Ascending aorta (tissue), 2 donors: Measurements from ENCODE around the gene PSMB9. TPM values are rescaled to one million over a fixed set of nuclear protein-coding genes. Genes with fewer than 3 reads are reported as not detected.
"Not testable (repeated sequence)": the region's sequence is repeated elsewhere in the genome, so short reads cannot be mapped to it uniquely, and the experiment has no call there.

Source experiments
- DNase-seq, 2 donors: peaks; one replicate each; pipeline ENCODE4 v3.0.0-alpha.2; 2019; ENCODE audit warnings: low spot score in 2 of 2
- H3K27ac ChIP-seq, 2 donors: fragments of 200-600 bp; sonication (generic); one replicate each; pipeline ENCODE4 v1.5.1; 2016 to 2017; ENCODE audit warnings: mild to moderate bottlenecking in 1 of 2
- H3K27me3 ChIP-seq: fragments of 200-600 bp; sonication (generic); one replicate; pipeline ENCODE4 v1.5.1; 2017
- H3K36me3 ChIP-seq, 2 donors: fragments of 200-600 bp; sonication (generic); one replicate each; pipeline ENCODE4 v1.5.1; 2016
- H3K4me1 ChIP-seq, 2 donors: fragments of 200-600 bp; sonication (generic); one replicate each; pipeline ENCODE4 v1.5.1; 2016 to 2017; ENCODE audit warnings: mild to moderate bottlenecking in 1 of 2
- H3K4me3 ChIP-seq, 2 donors: fragments of 200-600 bp; sonication (generic); one replicate each; pipeline ENCODE4 v1.5.1; 2016 to 2017; ENCODE audit warnings: mild to moderate bottlenecking in 1 of 2
- H3K9me3 ChIP-seq, 2 donors: fragments of 200-600 bp; sonication (generic); one replicate each; pipeline ENCODE4 v1.5.1; 2016
- intact Hi-C: fragments of 100-400 bp; cut with DNase I; formaldehyde crosslinking; loops from one replicate; pipeline ENCODE4 v1.15.1; 2023
- total RNA-seq: library from RNA; depleted of rRNA; stranded (reverse); fragments of >200 nt; gene quantifications from one replicate; pipeline ENCODE4 v1.1.0, GENCODE V29; 2016
- TF ChIP-seq, protein P1 (sequence below), 3 experiments: fragments of 200-600 bp in 2 of 3; fragments of 450-650 bp in 1 of 3; sonication (generic) in 2 of 3; IDR thresholded peaks; one replicate each; pipeline ENCODE4 v1.5.1; 2016 to 2019; ENCODE audit warnings: antibody characterized with exemption in 3 of 3, mild to moderate bottlenecking in 1 of 3, moderate library complexity in 1 of 3

The PSMB9 gene
- total RNA-seq, 1 donor from 2014 or later: 42.8 TPM

DNA sequence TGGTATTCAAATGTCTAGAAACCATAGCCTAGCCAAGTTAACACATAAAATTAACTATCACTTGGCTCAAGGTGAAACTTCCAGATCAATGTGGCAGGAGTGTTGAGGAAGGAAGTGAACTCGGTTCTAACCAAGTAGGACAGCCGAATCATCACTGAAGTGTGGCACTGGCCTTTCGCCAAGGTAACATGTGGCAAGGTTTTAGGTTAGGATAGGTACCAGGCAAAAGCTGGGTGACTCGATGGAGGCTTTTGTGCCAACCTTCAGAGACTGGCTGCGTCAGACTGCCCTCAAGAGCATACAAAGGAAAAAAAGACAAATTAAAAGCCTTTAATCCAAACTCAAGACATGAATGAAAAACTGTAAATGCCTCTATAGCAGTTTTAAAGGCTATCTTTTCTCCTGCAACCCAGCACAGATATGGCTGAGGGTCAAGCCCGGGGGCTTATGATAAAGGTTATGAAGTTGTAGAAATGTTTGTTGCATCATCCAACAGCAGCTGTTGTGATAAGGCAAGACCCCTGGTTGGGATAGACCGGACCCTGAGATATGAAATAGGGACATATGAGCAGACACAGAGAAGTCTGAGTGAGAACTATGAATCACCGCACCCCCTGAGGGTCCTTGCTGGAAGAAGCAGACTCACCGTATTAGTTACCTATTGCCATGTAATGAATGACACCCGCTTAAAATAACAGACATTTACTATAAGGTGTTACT lies 11.9 kb downstream of the PSMB9 start:
- Histone ChIP-seq H3K27me3 (no peaks in the 10 kb centered on the region), H3K4me1 (no peaks in the 10 kb centered on the region), H3K36me3 (no peaks in the 10 kb centered on the region), H3K9me3 (no peaks in the 10 kb centered on the region), H3K4me3 (no peak overlapping the region), H3K27ac (no peak overlapping the region)
- DNase-seq: no peak
- intact Hi-C loops: loop anchor here (5.0 kb wide), 1 partner anchor 39 kb away; no protein-coding TSS in a partner anchor
- TF ChIP-seq, protein P1, sequence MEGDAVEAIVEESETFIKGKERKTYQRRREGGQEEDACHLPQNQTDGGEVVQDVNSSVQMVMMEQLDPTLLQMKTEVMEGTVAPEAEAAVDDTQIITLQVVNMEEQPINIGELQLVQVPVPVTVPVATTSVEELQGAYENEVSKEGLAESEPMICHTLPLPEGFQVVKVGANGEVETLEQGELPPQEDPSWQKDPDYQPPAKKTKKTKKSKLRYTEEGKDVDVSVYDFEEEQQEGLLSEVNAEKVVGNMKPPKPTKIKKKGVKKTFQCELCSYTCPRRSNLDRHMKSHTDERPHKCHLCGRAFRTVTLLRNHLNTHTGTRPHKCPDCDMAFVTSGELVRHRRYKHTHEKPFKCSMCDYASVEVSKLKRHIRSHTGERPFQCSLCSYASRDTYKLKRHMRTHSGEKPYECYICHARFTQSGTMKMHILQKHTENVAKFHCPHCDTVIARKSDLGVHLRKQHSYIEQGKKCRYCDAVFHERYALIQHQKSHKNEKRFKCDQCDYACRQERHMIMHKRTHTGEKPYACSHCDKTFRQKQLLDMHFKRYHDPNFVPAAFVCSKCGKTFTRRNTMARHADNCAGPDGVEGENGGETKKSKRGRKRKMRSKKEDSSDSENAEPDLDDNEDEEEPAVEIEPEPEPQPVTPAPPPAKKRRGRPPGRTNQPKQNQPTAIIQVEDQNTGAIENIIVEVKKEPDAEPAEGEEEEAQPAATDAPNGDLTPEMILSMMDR (IDR thresholded peaks at IDR 0.05): no peak

DNA sequence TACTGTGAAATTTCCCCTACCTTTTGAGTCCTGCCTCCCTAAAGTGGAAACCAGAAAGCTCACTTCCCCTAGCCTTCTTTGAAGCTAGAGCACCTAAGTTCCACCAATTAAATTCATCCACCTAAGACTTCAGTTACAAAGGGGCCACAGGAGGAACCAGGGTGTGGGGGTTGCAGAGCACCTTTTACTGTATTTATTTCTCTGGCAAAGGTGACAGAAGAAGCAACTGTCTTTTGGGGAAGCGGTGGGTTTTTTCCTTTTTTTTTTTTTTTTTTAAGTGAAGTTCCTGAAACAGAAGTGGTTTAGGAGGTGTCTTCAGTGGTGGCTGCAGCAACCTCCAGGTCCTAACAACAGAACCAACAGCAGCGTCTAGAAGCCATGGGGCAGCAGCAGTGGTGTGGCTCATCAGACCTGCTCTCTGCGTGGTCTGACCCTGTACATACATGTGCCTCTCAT lies 13.1 kb downstream of the PSMB9 start:
- Histone ChIP-seq H3K4me3 (no peak overlapping the region), H3K4me1 (no peaks in the 10 kb centered on the region), H3K27ac (no peak overlapping the region), H3K9me3 (no peaks in the 10 kb centered on the region), H3K36me3 (no peaks in the 10 kb centered on the region), H3K27me3 (no peaks in the 10 kb centered on the region)
- DNase-seq: no peak
- intact Hi-C loops: loop anchor here (5.0 kb wide), 1 partner anchor 40 kb away; no protein-coding TSS in a partner anchor
- TF ChIP-seq, protein P1 (IDR thresholded peaks at IDR 0.05): no peak

DNA sequence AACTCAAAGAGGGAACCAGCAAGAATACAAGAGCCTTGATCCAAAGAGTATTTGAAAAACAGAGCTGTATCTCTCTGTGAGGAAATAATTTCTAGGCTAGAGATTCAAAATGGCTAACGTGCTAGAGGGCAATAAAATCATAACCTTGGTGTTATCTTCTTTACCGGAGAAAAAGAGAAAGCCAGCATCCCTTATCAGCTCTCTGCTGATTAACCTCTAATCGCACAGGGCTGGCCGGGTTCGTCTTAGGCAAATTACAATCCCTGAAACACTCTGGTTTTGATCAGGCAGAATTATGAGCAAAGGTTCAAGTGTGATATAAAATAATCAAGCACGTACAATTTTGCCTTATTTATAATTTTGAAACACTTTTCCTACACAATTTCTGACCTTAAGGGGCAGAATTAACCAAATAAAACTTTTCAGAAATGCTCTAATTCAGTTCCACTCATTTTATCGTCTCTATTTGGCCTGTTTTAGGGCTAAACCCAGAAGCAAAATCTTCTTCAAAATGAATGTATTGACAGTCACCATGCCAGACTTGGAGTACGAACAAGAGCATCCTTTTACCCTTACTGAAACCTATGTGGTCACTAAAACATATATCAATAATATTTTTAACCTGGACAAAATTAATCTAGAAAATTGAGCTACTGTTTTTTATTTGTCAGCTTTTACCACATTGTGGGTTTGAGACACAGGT lies 13.7 kb downstream of the PSMB9 start:
- intact Hi-C loops: loop anchor here (1.0 to 5.0 kb wide), 2 partner anchors 29 to 40 kb away; partner anchors contain the start of gene TAP2
- H3K27me3 ChIP-seq: no peaks in the 10 kb centered on the region
- H3K4me1 ChIP-seq: no peaks in the 10 kb centered on the region
- no peak overlapping the region for H3K27ac ChIP-seq
- H3K4me3 ChIP-seq: no peak overlapping the region
- H3K9me3 ChIP-seq: no peaks in the 10 kb centered on the region
- TF ChIP-seq, protein P1 (IDR thresholded peaks at IDR 0.05): no peak
- DNase-seq: no peak
- no peaks in the 10 kb centered on the region for H3K36me3 ChIP-seq

DNA sequence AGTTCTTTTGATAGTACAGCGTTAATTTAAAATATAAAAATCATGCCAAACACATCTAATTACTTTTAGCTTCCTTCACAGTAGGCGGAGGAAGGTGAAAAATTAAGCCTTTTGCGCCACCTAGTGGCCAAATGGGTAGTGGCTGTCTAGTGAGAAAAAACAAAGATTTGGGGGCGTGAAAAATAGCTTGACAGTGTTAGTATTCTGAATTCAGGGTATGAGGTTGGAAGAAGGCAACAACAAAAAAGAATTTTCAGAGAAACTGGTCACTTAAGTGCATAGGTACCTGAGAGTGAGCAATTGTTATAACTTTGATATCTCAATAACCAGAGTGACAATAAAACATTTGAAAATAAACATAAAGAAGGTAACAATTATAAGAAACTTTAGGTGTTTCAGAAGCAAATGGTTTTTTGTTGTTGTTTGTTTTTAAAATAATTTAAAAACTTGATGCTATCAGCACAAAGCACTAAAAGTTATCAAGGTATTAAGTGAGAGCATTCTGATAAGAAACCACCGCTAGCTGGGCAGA lies 14.3 kb downstream of the PSMB9 start:
- Histone ChIP-seq H3K27me3 (no peaks in the 10 kb centered on the region), H3K27ac (no peak overlapping the region), H3K4me1 (no peaks in the 10 kb centered on the region), H3K9me3 (no peaks in the 10 kb centered on the region), H3K36me3 (no peaks in the 10 kb centered on the region), H3K4me3 (no peak overlapping the region)
- intact Hi-C loops: loop anchor here (1.0 to 5.0 kb wide), 2 partner anchors 30 to 41 kb away; partner anchors contain the start of gene TAP2
- TF ChIP-seq, protein P1 (IDR thresholded peaks at IDR 0.05): peak; percentile 81 to 87 (median 85)
- peak in 1 of 2 donors; percentile 89 for DNase-seq

DNA sequence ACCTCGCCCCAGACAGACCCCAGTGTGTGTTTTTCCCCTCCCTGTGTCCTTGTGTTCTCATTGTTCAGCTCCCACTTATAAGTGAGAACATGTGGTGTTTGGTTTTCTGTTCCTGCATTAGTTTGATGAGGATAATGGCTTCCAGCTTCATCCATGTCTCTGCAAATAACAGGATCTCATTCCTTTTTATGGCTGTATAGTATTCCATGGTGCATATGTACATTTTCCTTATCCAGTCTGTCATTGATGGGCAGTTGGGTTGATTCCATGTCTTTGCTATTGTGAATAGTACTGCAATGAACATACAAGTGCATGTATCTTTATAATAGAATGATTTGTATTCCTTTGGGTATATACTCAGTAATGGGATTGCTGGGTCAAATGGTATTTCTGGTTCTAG lies 20.0 kb downstream of the PSMB9 start:
- H3K4me3 ChIP-seq, H3K27me3 ChIP-seq, DNase-seq, H3K9me3 ChIP-seq, H3K36me3 ChIP-seq, H3K27ac ChIP-seq, intact Hi-C loops, H3K4me1 ChIP-seq: not testable (repeated sequence)

DNA sequence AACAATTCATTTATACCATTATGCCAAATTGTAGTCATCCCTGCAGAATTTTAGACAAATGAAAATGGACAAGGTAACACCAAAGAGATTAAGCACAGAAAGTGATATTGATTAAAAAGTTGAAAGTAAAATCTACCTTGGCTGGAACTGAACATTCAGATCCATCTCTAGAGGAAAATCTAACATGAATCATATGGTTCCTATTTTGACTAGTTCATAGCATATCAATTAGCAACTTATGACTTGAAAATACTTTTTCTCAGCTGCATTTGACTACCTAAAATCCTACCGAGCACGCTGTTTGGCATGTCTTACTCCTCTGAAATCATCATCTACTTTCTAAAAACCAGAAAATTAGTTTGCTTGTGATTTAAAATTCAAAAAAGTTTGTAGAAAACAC lies 22.6 kb downstream of the PSMB9 start:
- intact Hi-C loops: no loop called here
- Histone ChIP-seq H3K4me1 (no peaks in the 10 kb centered on the region), H3K36me3 (no peaks in the 10 kb centered on the region), H3K4me3 (no peak overlapping the region), H3K27me3 (no peaks in the 10 kb centered on the region), H3K9me3 (no peaks in the 10 kb centered on the region), H3K27ac (no peak overlapping the region)
- TF ChIP-seq, protein P1 (IDR thresholded peaks at IDR 0.05): no peak
- DNase-seq: no peak
